A673 (cell line): ENCODE measurements around the gene PPT1. TPM values are rescaled to one million over a fixed set of nuclear protein-coding genes. Genes with fewer than 3 reads are reported as not detected.

Experiments used
- BruUV-seq: library from RNA; stranded (reverse); fragments of 400-500 nt; replicated peaks from 2 replicates; lab custom pipeline; 2021; lab: Mats Ljungman, UMichigan
- CTCF ChIA-PET: fragments of 300-600 bp; sonication (Branson Sonifier 250); formaldehyde crosslinking; loops from one replicate; lab custom pipeline; 2022; ENCODE audit warnings: antibody characterized with exemption; lab: Charles Lee
- POLR2A ChIA-PET: fragments of 300-600 bp; sonication (Branson Sonifier 250); formaldehyde crosslinking; loops from one replicate; lab custom pipeline; 2022; ENCODE audit warnings: antibody characterized with exemption; ENCODE audit not compliant: low non-redundant PET; lab: Charles Lee
- DNase-seq: peaks from one replicate; pipeline ENCODE4 v3.0.0-alpha.2; 2015; ENCODE audit warnings: low spot score
- H3K27ac ChIP-seq: fragments of 200-600 bp; sonication (generic); 2 replicates; pipeline ENCODE4 v1.5.1; 2016; ENCODE audit warnings: mixed run types, low read depth, mild to moderate bottlenecking, mixed read lengths, antibody characterized with exemption, low read length; ENCODE audit not compliant: poor library complexity, severe bottlenecking
- H3K27me3 ChIP-seq: fragments of 200-600 bp; sonication (generic); replicated peaks from 2 replicates; pipeline ENCODE4 v1.6.1; 2017; ENCODE audit warnings: mixed run types, low read depth, mild to moderate bottlenecking, mixed read lengths, antibody characterized with exemption, low read length; ENCODE audit not compliant: insufficient read depth, poor library complexity
- H3K36me3 ChIP-seq: fragments of 200-600 bp; sonication (generic); 2 replicates; pipeline ENCODE4 v1.6.1; 2016; ENCODE audit warnings: mixed run types, mild to moderate bottlenecking, mixed read lengths, antibody characterized with exemption, low read length; ENCODE audit not compliant: insufficient read depth, poor library complexity, severe bottlenecking
- H3K4me1 ChIP-seq: fragments of 200-600 bp; sonication (generic); 2 replicates; pipeline ENCODE4 v1.6.1; 2017; ENCODE audit warnings: mixed run types, mild to moderate bottlenecking, mixed read lengths, antibody characterized with exemption, low read length; ENCODE audit not compliant: insufficient read depth, poor library complexity, severe bottlenecking
- H3K4me3 ChIP-seq: fragments of 200-600 bp; sonication (generic); 2 replicates; pipeline ENCODE4 v1.5.1; 2016; ENCODE audit warnings: low read depth, mixed run types, mild to moderate bottlenecking, mixed read lengths, low read length; ENCODE audit not compliant: poor library complexity, severe bottlenecking
- H3K9me3 ChIP-seq: fragments of 200-600 bp; sonication (generic); 2 replicates; pipeline ENCODE4 v1.6.1; 2016; ENCODE audit warnings: mixed run types, low read depth, mild to moderate bottlenecking, mixed read lengths, antibody characterized with exemption, low read length; ENCODE audit not compliant: poor library complexity, severe bottlenecking
- EZH2 ChIP-seq: fragments of 200-600 bp; sonication (generic); IDR thresholded peaks from 2 replicates; pipeline ENCODE4 v1.6.1; 2017; ENCODE audit warnings: borderline replicate concordance, low read depth, mild to moderate bottlenecking, mixed read lengths, antibody characterized with exemption, low read length; ENCODE audit not compliant: poor library complexity, severe bottlenecking
- intact Hi-C: fragments of 100-400 bp; cut with micrococcal nuclease; formaldehyde crosslinking; loops from one replicate; pipeline ENCODE4 v1.10.0; 2022; ENCODE audit not compliant: unreplicated experiment
- total RNA-seq: library from RNA; stranded (reverse); gene quantifications from 2 replicates; pipeline ENCODE4 v1.2.3, GENCODE V29; 2021
- TF ChIP-seq, protein P1 (sequence below): fragments of 300-800, 200-600 bp; sonication (generic); conservative IDR thresholded peaks from 2 replicates; pipeline ENCODE4 v1.5.1; 2017; ENCODE audit warnings: low read depth, mild to moderate bottlenecking, antibody characterized with exemption, low read length, moderate library complexity, mixed read lengths

The PPT1 gene
- total RNA-seq, 1 experiment from 2014 or later: 76.3 TPM

GRCh38 chr1:40110389-40110788, 13.3 kb upstream of the PPT1 start:
- H3K27ac ChIP-seq: no peak overlapping the region
- no peak overlapping the region for H3K4me3 ChIP-seq
- ChIA-PET POLR2A (no interaction called here), CTCF (no interaction called here)
- no peaks in the 10 kb centered on the region for H3K4me1 ChIP-seq
- intact Hi-C loops: no loop called here
- H3K27me3 ChIP-seq: peaks cover 13% of the 10 kb centered on the region
- DNase-seq: no peak
- no TSS peak for BruUV-seq
- H3K36me3 ChIP-seq: no peaks in the 10 kb centered on the region
- no peak for TF ChIP-seq EZH2
- TF ChIP-seq, protein P1, sequence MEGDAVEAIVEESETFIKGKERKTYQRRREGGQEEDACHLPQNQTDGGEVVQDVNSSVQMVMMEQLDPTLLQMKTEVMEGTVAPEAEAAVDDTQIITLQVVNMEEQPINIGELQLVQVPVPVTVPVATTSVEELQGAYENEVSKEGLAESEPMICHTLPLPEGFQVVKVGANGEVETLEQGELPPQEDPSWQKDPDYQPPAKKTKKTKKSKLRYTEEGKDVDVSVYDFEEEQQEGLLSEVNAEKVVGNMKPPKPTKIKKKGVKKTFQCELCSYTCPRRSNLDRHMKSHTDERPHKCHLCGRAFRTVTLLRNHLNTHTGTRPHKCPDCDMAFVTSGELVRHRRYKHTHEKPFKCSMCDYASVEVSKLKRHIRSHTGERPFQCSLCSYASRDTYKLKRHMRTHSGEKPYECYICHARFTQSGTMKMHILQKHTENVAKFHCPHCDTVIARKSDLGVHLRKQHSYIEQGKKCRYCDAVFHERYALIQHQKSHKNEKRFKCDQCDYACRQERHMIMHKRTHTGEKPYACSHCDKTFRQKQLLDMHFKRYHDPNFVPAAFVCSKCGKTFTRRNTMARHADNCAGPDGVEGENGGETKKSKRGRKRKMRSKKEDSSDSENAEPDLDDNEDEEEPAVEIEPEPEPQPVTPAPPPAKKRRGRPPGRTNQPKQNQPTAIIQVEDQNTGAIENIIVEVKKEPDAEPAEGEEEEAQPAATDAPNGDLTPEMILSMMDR: no peak
- peaks cover 6% of the 10 kb centered on the region for H3K9me3 ChIP-seq

DNA sequence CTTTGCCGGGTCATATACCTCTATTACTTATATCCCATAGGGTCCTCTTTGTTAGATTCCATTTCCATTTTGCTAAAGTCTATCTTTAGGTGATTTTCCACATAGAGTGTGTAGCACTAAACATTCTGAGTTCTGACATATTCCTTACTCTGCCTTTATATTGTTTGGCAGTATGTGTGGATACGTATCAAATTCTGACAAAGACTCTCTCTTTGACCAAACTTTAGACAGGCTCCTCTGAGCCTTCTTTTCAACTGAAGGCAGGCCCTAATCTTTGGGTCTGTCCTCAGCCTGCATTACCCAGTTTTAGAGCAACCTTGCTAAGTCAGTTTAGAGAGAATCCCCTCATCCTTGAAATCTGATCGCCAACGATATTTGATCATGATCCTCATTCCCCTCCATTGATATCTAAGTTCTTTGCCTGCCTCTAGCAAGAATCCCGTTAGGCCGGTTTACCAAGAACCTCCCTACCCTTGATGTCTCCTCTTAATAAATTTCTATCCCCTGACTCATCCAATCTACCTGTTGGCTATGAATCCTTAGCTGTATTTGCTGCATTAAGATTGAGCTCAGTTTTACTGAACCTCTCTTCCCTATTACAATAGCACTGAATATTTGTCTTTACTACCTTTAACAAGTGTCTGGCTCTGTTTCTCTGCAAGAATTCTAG, 10.4 kb upstream of the PPT1 start:
- CTCF ChIA-PET: no interaction called here

DNA sequence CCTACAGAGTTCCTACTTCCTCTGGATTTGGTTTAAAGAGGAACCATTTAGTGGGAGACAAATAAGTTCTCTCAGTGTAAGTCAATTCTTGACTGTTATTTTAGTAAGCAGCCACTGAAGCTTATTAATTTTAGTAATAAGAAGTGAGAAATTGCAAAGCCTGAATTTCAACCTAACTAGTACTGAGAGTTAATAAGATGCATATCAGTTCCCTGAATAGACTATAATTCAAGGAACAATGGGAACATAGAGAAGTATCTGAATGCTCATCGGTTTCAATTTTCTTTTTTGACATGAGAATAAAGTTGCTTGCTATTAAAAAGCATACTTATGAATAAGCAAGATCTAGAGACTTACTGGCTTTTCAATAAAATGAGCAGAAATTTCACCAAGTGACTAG, 8.0 kb upstream of the PPT1 start:
- Histone ChIP-seq H3K27ac (no peak overlapping the region), H3K36me3 (no peaks in the 10 kb centered on the region), H3K4me3 (no peak overlapping the region), H3K27me3 (no peaks in the 10 kb centered on the region), H3K9me3 (peaks cover 10% of the 10 kb centered on the region), H3K4me1 (no peaks in the 10 kb centered on the region)
- intact Hi-C loops: no loop called here
- ChIA-PET CTCF (no interaction called here), POLR2A (no interaction called here)
- TF ChIP-seq EZH2: no peak
- TF ChIP-seq, protein P1: no peak
- no peak for DNase-seq
- BruUV-seq: no TSS peak

More for the DNA sequence above, 10.4 kb upstream of the PPT1 start:
- no peak for DNase-seq
- TF ChIP-seq, protein P1: no peak
- no peak for TF ChIP-seq EZH2
- H3K4me1 ChIP-seq: no peaks in the 10 kb centered on the region
- peaks cover 4% of the 10 kb centered on the region for H3K27me3 ChIP-seq
- intact Hi-C loops: no loop called here
- POLR2A ChIA-PET: no interaction called here
- no TSS peak for BruUV-seq
- H3K36me3 ChIP-seq: no peaks in the 10 kb centered on the region
- H3K4me3 ChIP-seq: no peak overlapping the region
- H3K9me3 ChIP-seq: peaks cover 15% of the 10 kb centered on the region
- no peak overlapping the region for H3K27ac ChIP-seq
